Stomach (tissue), 4 donors: ENCODE results near the gene NXN.
A peak's percentile ranks its signal among the peaks of the same experiment; 100 is the strongest.

Source experiments
- CTCF ChIP-seq, 7 experiments: fragments of 450-650 bp in 4 of 7; fragments of 200-600 bp in 3 of 7; sonication (generic) in 3 of 7; IDR thresholded peaks; one replicate each; pipeline ENCODE4 v1.5.1; 2016 to 2019; ENCODE audit warnings: antibody characterized with exemption in 7 of 7, control low read depth in 2 of 7, mild to moderate bottlenecking in 1 of 7
- POLR2A ChIP-seq, 4 donors: fragments of 450-650 bp; IDR thresholded peaks; one replicate each; pipeline ENCODE4 v1.6.1; 2016; ENCODE audit warnings: antibody characterized with exemption in 4 of 4, control low read depth in 2 of 4, mild to moderate bottlenecking in 1 of 4, moderate library complexity in 1 of 4
- POLR2AphosphoS5 ChIP-seq, 3 donors: sonication (generic); formaldehyde crosslinking; IDR thresholded peaks; one replicate each; pipeline ENCODE4 v1.6.1; 2016; ENCODE audit warnings: antibody characterized with exemption in 3 of 3

- TF ChIP-seq CTCF (IDR thresholded peaks at IDR 0.05) = no peak
- peak in 1 of 3 donors; percentile 60 for TF ChIP-seq POLR2AphosphoS5 (IDR thresholded peaks at IDR 0.05)
- no peak for TF ChIP-seq POLR2A (IDR thresholded peaks at IDR 0.05)
These were observed 191.8 kb downstream of the NXN start for GRCh38 chr17:787641-788221.
